NT2/D1 (cell line): ENCODE results near the gene MAP3K5.

ENCODE experiments used
- SUZ12 ChIP-seq: IDR thresholded peaks from 2 replicates; pipeline ENCODE4 v1.6.1; 2011; ENCODE audit not compliant: insufficient read length, insufficient read depth; ENCODE audit errors: extremely low read depth
- YY1 ChIP-seq: IDR thresholded peaks from 2 replicates; pipeline ENCODE4 v1.6.1; 2011; ENCODE audit not compliant: insufficient read length, insufficient read depth
- ZNF274 ChIP-seq: IDR thresholded peaks from 2 replicates; pipeline ENCODE4 v1.6.1; 2011; ENCODE audit warnings: mild to moderate bottlenecking, low read depth, low read length

- TF ChIP-seq YY1: no peak
- TF ChIP-seq ZNF274: no peak
- TF ChIP-seq SUZ12: no peak
These were observed 183.3 kb downstream of the MAP3K5 start for GRCh38 chr6:136608991-136609390.
